SIG-M5 (cell line): ENCODE data around the gene COG1.
A peak's percentile ranks its signal among the peaks of the same experiment; 100 is the strongest.

ENCODE experiments used
- DNase-seq: peaks from one replicate; lab custom pipeline; 2025; lab: John Stamatoyannopoulos, UW

The COG1 gene

DNA sequence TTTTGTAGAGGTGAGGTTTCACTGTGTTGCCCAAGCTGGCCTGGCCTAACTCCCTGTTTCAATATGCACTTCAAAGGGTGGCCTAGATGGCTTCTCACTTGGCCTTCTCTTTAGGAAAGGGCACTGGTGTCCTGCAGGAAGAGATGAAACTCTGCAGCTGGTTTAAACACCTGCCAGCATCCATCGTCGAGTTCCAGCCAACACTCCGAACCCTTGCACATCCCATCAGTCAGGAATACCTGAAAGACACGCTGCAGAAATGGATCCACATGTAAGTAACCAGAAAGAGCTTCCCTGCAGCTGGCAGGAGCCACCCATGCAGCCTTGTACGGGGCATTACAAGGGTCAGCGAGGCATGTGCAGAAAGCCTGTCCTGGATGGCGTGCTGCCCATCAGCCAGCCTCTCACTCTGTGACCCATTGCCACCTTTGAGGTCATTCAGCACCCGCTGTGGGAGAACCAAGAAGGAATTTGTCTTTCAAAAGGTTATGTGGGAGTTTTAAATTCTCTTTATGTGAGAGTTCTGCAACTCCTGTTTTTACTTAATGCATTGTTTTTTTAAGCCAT lies 7.0 kb downstream of the COG1 start:
- DNase-seq = no peak

DNA sequence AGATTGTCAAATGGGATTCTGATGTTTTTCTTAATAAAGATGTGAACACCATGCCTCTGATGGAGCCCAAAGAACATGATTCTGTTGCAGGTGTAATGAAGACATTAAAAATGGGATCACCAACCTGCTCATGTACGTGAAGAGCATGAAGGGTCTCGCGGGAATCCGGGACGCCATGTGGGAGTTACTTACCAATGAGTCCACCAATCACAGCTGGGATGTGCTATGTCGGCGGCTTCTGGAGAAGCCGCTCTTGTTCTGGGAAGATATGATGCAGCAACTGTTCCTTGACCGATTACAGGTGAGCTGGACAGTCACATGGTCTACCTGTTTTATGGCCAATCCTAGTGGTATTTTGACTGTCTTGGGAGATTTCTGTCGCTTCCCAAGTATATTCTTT lies 7.6 kb downstream of the COG1 start:
- DNase-seq = no peak

DNA sequence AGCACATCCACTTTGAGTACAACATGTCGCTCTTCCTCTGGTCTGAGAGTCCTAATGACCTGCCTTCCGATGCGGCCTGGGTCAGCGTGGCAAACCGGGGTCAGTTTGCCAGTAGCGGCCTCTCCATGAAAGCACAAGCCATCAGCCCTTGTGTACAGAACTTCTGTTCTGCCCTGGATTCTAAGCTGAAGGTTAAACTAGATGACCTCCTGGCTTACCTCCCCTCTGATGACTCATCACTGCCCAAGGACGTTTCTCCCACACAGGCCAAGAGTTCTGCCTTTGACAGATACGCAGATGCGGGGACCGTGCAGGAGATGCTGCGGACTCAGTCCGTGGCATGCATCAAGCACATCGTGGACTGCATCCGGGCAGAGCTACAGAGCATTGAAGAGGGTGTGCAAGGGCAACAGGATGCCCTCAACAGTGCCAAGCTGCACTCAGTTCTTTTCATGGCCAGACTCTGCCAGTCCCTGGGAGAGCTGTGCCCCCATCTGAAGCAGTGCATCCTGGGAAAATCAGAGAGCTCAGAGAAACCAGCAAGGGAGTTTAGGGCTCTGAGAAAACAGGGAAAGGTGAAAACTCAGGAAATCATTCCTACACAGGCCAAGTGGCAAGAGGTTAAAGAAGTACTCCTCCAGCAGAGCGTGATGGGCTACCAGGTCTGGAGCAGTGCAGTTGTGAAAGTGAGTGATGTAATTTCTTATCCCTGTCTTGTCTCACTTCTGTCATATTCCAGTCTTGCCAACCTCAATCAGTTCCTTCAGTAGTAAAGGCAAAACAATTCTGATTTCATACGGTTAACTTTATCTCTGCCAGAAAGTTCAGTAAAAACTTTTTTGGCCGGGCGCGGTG lies 8.6 kb downstream of the COG1 start:
- no peak for DNase-seq

DNA sequence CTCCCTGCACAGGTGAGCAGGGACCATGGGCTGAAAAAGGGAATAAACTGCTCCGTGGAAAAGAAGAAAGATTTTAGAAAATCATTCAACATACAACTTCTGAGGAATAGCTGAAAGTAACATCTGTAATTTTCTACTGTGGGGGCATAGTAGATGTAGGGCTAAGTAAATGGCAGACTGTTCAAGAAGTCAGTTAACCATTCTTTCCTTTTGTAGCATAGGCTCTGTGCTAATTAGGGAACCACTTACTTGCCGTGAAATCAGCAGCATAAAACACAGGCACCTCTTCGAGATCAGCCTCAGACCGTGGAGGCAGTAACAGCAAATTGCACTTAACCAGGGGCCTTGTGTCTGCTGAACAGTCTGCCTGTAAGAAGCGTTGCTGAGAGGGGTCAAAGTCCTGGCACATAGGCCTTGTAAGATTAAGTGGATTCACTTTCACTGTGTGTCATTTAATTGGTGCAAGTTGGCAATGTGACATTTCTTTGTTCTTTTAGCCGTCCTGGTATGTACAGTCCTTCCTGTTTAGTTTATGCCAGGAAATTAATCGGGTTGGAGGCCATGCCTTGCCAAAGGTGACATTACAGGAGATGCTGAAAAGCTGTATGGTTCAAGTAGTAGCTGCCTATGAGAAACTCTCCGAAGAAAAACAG lies 10.4 kb downstream of the COG1 start:
- DNase-seq = no peak

DNA sequence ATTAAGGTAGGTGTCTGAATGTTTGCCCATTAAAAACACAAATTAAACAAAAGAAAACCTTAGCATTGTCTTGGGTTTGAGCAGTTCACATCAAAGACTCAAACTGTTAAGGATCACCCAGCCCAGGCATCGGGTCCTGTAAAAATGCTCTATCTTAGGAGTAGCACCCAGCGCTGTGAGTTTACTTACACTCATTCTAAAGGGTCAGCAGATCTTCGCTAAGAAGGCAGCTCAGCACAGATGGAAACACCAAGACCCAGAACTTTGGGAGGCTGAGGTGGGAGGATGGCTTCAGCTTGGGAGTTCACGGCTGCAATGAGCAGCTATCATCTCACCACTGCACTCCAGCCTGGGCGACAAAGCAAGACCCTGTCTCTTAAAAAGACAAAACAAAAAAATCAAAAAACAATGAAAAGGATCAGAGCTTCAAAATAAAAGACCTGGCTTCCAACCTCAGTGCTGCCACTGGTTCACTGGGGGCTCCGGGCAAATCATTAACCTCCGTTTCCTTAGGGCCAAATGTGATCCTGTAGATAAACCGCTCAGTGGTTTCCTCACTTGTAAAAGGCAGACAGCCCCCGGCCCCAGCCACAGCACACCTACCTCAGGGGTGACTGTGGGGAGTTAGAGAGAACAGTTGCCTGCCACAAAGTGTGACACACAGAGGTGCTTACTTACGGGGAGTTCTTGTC lies 11.1 kb downstream of the COG1 start:
- no peak for DNase-seq

DNA sequence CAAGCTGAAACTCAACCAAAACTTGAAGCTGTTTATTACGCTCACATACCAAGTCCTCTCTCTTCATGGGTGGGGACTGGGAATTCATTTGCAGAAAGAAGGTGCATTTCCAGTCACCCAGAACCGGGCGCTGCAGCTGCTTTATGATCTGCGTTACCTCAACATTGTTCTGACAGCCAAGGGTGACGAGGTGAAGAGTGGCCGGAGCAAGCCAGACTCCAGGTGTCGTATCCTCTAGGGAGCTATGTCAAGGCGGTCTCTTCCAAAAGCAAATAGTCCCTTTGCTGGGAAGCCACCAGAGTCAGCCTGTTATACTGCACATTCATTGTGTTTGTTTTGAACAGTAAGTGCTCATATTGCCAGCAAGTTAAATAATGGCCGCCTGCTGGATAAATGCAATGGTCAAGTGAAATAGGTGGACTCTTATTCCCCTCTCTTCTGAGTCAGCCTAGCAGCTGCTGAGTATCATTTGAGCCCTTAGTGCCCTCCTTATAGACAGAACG lies 12.7 kb downstream of the COG1 start:
- no peak for DNase-seq

DNA sequence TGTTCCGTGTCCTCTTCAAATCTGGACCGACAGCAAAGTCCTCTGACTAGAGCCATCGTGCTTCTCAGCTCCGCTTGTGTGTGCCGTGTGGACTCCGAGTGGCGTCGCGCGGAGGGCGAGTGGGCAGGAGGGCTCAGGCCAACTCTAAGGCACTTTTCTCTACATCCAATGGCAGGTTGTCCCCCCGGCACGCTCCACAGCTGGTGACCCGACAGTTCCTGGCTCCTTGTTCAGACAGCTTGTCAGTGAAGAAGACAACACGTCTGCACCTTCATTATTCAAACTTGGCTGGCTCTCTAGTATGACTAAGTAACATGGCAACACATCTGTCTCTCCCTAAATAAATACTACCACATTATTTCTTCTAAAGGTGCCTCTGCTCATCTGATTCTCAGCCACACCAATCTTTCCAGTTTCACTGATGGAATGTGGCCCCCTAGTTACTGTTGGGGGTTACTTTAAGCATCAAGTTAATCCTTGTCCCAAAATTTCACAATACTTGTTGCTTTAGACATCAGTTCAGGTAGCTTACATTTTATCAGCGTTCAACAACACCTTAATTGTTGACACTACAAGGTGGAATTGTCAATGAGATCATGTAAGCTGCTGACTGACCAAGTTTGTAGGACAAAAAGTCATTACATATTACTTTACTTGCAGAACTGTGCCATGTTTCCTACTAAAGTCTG lies 15.4 kb downstream of the COG1 start:
- DNase-seq = no peak

DNA sequence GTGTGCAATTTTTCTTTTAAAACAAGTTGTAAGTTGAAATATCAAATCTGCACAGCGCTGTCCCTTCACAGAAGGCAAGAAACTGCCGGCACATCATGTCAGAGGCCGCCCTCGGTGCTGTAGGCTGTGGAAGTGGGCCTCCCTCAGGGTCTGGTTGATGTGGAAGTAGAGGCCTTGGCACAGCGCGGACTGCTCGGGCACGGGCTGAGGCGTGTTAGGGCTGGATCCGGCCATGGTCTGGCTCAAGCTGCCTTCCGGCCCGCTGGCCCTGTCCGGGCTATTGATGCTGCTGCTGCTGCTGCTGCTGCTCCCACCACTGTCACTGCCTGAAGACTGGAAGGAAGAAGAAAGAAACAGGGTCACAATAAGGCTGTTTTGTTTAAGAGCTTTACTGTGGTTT lies 16.6 kb downstream of the COG1 start:
- no peak for DNase-seq

DNA sequence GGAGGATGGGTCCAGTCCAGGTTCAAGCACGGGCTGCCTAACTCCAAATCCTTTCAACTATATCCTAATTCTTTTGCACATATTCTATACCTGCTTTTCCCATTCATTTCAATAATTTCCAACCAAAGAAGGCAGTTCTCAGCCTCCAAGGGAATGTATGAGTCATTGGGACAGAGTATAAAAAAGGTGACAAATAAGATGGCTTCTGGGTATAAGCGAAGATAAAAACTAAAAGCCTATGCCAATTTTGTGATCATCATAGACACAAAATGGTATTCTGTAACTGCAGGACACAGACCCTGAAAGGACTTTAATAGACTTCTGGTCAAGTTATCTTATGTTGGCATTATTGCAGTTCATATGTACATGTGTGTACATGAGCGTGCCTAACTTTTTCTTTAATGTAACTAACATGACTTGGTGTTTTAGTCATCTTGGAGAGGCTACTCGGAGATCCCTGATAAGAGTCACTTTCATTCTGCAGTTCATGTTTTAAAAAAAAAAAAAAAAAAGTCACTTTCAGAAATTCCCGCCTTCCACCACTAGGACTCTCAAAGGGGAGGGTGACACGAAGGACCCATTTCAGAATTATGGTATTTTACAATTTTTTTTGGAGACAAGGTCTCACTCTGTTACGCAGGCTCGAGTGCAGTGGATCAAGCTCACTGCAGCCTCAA lies 17.3 kb downstream of the COG1 start:
- DNase-seq = no peak

DNA sequence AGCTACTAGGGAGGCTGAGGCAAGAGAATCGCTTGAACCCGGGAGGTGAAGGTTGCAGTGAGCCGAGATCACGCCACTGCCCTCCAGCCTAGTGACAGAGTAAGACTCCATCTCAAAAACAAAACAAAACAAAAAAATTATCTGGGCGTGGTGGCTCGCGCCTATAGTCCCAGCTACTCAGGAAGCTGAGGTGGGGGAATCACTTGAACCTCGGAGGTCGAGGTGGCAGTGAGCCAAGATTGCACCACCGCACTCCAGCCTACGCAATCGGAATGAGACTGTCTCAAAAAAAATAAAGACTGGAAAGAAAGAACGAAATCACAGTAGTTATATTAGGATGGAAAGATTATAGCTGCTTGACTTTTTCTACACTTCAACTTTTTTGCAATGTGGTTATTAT lies 18.9 kb downstream of the COG1 start:
- no peak for DNase-seq

DNA sequence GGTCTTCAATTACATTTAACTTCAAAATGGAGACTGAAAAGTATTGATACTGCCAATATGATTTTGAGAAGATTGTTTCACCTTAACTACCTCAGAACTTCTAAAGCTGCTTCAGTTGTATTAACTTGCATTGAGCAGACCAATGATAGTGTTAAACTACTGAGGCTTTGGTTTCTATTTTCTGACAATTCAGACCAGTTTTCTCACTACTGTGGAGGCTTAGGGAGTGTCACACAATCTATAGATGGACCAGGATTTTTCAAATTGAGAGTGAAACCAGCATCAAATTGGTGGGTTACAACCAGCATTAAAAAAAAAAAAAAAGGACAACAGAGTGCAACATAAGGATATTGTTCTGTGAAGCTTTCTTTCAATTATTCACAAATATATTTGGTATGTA lies 21.2 kb downstream of the COG1 start:
- DNase-seq = no peak

DNA sequence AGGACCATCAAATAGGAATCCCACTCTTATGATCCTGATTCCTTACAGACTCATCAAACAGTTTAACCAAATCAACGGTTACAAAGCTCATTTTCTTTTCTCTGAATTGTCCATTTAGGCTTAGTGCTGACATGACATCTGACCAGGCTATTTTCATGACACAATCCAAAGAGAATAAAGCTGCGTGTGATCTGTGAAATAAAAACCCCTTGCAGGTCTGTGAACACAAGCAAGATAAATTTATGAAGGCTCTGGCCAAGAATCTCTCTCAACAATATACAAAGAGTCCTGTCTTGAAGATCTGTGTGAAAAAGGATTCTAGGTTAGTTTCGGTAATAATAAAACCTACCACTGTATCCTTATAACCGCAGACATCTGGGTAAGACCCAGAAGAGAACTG lies 22.0 kb downstream of the COG1 start:
- no peak for DNase-seq

DNA sequence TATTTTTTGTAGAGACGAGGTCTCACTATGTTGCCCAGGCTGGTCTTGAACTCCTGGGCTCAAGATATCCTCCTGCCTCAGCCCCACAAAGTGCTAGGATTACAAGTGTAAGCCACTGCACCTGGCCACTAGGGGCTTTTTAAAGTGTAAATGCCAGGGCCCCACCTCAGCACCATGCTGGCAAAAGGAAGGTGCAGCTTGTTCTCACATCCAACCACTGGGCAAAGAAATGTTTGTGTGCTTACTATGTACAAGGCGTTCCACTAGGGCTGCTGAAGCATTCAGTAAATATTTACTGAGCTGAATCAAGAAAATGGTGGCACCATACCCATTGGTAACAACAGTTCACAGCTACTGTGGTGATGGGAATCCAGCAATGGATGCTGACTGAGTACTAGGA lies 22.6 kb downstream of the COG1 start:
- DNase-seq = no peak

DNA sequence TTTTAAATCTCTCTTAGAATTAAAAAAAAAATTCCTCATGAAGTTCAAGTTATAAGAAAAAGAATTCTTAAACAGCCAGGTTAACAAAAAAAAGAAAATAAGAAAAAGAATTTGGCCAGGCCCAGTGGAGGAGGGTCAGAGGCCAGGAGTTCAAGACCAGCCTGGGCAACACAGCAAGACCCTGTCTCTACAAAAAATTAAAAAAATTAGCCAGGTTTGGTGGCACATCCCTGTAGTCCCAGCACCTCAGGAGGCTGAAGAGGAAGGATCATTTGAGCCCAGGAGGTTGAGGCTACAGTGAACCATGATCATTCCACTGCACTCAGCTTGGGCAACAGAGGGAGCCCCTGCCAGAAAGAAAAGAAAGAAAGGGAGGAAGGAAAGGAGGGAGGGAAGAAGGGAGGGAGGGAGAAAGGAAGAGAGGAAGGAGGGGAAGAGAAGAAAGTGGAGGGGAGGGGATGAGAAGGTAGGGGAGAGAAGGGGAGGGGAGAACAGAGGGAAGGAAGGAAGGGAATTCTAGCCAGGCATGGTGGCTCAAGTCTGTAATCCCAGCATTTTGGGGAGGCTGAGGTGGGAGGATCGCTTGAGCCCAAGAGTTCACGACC lies 30.9 kb downstream of the COG1 start:
- no peak for DNase-seq

DNA sequence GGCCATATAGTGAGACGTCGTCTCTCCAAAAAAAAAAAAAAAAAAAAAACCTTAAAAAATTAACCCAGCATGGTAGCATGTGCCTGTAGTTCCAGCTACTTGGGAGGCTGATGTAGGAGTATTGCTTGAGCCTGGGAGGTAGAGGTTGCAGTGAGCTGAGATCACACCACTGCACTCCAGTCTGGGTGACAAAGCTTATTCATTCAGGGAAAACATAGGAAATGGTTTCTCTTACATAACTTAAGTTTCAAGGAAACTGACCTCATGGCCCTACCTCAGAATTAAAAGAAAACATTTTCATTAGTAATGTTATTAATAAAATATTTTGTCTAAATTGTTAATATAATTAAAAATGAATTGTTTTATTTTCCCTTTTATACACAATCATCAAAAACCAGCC lies 31.4 kb downstream of the COG1 start:
- no peak for DNase-seq

DNA sequence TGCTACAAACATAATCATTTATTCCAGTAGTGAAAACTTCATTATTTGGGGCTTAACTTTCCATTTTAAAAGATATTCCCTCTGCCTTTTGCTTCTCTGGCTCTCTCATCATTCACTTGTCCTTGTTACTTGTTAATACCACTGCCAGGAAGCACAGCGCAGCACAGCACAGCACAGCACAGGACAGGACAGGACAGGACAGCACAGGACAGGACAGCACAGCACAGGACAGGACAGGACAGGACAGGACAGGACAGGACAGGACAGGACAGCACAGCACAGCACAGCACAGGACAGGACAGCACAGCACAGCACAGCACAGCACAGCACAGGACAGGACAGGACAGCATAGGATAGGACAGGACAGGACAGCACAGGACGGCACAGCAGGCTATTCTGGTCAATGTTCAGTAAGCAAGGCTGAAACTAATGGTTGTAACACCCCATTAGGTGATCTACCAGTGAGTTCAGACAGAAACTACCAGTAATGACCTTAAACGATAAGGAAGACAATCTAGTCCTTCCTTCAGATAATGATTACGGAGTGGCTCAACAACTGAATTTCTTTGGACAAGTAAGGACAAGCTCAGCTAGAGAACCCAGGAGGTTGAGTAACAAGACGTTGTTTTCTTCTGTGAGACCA lies 31.9 kb downstream of the COG1 start:
- no peak for DNase-seq

DNA sequence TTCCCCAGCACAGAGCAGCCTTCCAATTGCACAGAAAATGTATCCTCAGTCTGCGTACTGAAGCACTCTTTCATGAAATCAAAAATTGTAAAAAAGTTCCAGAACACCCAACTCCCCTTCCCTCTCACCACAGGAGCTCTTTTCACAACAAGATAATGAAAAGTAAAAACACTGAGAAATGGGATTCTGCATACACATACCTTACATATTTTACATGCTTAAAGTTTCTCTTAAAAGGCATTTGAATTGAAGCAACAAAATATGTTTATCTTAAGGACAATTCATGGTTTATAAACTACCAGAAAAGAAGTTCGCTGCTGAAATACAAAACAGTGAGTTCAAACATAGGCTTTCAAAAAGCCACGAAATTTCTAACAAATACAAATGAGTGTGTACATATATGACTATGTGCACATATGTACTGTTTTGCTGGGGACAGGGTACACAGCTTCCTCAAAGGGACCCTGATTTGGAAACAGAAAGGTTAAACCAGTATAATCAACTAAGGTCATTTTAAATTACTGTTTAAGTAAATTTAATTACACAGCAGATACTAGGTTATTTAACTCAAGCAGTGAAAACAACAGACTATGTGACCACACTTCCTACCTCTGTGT lies 33.8 kb downstream of the COG1 start:
- no peak for DNase-seq

DNA sequence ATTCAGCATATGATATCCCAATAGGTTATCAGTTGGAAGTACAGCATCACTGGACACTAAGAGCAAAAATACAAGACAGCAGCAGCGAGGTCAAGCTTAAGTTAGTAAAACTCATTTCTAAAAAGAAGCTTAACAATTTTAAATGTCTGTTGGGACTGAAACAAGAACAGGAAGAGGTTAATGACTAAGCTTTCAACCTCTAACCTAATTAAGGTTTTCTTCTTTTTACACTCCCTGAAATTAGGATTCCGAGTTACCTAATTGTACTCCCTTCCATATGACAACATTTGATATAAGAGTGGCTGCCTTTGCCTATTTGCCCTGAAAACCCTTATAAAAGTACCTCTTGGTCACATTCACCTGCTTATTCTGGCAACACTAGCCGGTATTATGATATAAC lies 34.5 kb downstream of the COG1 start:
- no peak for DNase-seq

DNA sequence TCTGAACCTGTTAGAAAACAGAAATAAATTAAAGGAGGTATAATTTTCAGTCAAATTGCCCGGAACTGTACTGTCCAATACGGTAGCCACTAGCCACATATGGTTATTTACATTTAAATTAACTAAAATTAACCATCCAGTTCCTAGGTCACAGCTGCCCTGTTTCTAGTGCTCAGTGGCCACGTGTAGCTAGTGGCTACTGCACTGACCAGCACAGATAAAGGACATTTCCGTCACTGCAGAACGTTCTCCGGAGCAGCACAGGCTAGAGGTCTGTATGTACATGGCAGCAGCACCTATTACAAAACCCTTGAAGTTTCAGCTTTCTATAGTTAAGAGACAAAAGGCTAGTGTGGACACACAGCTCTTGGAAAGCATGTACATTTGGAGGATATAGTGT lies 35.1 kb downstream of the COG1 start:
- no peak for DNase-seq

DNA sequence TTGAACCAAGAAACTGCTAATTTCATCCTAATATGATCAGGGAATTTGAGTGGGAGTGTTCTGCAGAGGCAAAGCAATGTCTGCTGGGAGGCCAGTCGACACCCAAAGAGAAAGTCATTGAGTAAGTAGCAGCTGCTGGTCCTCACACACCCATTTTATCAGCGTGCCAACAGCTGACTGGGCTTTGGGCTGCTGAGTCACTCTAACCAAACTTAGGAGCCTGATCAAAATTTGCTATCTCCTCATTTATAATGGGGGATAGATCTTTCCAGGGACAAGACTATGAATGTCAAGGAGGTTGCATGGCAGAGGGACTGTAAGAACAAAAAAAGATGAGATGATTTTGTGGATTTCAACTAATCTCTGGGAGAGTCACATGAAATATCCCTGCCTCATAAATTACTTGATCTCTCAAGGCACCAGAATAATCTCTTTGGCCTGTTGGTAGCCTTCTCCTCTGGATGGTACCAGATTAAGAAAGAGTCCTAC lies 35.9 kb downstream of the COG1 start:
- peak; percentile 40 for DNase-seq
